Activated CD8-positive, alpha-beta T cell treated with anti-CD3 and anti-CD28 coated beads for 36 hours (primary cell): ENCODE data around the gene CYP26B1. TPM values are rescaled to one million over a fixed set of nuclear protein-coding genes. Genes with fewer than 3 reads are reported as not detected.

ENCODE experiments used
- ATAC-seq: fragments of 200-7000 bp; cut with Tn5 transposase; one replicate; pipeline ENCODE4 v1.10.0; 2021; ENCODE audit warnings: mild to moderate bottlenecking, moderate library complexity
- CTCF ChIA-PET: fragments of 350-600 bp; sonication (Branson Sonifier 250); formaldehyde crosslinking; loops from one replicate; lab custom pipeline; 2021; ENCODE audit warnings: antibody characterized with exemption; lab: Charles Lee
- POLR2A ChIA-PET: fragments of 350-600 bp; sonication (Branson Sonifier 250); formaldehyde crosslinking; loops from one replicate; lab custom pipeline; 2021; ENCODE audit warnings: antibody characterized with exemption; lab: Charles Lee
- DNase-seq: peaks from one replicate; pipeline ENCODE4 v3.0.0-alpha.2; 2020
- H3K27ac Mint-ChIP-seq: one replicate; pipeline ENCODE4 v1.8.0; 2021; ENCODE audit warnings: mild to moderate bottlenecking, mixed read lengths
- H3K27me3 Mint-ChIP-seq: one replicate; pipeline ENCODE4 v1.8.0; 2021; ENCODE audit warnings: mixed read lengths
- H3K36me3 Mint-ChIP-seq: one replicate; pipeline ENCODE4 v1.8.0; 2021; ENCODE audit warnings: low read depth, mixed read lengths
- H3K4me1 Mint-ChIP-seq: one replicate; pipeline ENCODE4 v1.8.0; 2021; ENCODE audit warnings: low read depth, mixed read lengths
- H3K4me3 Mint-ChIP-seq: one replicate; pipeline ENCODE4 v1.8.0; 2021; ENCODE audit warnings: mild to moderate bottlenecking, moderate library complexity, mixed read lengths
- H3K9me3 Mint-ChIP-seq: one replicate; pipeline ENCODE4 v1.8.0; 2021; ENCODE audit warnings: mixed read lengths
- intact Hi-C: fragments of 100-400 bp; cut with micrococcal nuclease; formaldehyde crosslinking; loops from one replicate; pipeline ENCODE4 v1.10.0; 2022
- total RNA-seq, 2 experiments: library from RNA; stranded (reverse); gene quantifications; one replicate each; pipeline ENCODE4 v1.2.3, GENCODE V29; 2021
- TF ChIP-seq, protein P1 (sequence below): fragments of 200-600 bp; IDR thresholded peaks from one replicate; pipeline ENCODE4 v1.8.0; 2022; ENCODE audit warnings: antibody characterized with exemption, mild to moderate bottlenecking

The CYP26B1 gene
- total RNA-seq, 2 experiments from 2014 or later = not detected

DNA sequence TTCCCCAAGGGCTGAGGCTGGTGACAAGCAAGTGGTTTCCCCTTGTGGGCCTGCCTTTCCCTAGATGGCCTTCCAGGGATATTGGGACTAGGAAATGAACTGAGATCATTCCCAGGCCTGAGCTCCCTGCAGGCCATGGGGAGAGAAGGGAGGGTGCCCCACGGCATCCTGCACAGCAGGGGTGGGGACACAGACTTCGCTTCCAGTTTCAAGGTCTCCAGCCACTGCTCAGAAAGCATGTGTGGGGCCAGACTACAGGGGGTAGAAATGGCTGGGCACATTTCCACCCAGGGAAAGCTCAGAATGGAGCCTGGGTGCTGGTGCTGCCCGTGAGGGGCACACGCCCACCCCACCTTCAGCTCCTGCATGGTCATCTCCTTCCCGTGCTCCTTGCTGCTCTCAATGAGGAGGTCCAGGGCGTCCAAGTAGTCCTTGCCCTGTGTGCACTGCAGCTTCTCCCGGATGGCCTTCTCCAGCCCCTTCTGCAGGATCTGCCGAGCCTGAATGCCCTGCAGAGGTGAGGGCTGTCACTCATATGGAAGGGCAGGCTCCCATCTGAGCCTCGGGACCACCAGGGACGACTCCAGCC lies 13.2 kb downstream of the CYP26B1 start:
- Mint-ChIP-seq H3K4me3 (no peak overlapping the region), H3K4me1 (no peaks in the 10 kb centered on the region), H3K9me3 (no peaks in the 10 kb centered on the region), H3K27ac (no peak overlapping the region), H3K27me3 (peaks cover 2% of the 10 kb centered on the region), H3K36me3 (no peaks in the 10 kb centered on the region)
- DNase-seq (no peak), ATAC-seq (no peak)
- ChIA-PET CTCF (no interaction called here), POLR2A (no interaction called here)
- TF ChIP-seq, protein P1, sequence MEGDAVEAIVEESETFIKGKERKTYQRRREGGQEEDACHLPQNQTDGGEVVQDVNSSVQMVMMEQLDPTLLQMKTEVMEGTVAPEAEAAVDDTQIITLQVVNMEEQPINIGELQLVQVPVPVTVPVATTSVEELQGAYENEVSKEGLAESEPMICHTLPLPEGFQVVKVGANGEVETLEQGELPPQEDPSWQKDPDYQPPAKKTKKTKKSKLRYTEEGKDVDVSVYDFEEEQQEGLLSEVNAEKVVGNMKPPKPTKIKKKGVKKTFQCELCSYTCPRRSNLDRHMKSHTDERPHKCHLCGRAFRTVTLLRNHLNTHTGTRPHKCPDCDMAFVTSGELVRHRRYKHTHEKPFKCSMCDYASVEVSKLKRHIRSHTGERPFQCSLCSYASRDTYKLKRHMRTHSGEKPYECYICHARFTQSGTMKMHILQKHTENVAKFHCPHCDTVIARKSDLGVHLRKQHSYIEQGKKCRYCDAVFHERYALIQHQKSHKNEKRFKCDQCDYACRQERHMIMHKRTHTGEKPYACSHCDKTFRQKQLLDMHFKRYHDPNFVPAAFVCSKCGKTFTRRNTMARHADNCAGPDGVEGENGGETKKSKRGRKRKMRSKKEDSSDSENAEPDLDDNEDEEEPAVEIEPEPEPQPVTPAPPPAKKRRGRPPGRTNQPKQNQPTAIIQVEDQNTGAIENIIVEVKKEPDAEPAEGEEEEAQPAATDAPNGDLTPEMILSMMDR = no peak
- intact Hi-C loops = no loop called here

DNA sequence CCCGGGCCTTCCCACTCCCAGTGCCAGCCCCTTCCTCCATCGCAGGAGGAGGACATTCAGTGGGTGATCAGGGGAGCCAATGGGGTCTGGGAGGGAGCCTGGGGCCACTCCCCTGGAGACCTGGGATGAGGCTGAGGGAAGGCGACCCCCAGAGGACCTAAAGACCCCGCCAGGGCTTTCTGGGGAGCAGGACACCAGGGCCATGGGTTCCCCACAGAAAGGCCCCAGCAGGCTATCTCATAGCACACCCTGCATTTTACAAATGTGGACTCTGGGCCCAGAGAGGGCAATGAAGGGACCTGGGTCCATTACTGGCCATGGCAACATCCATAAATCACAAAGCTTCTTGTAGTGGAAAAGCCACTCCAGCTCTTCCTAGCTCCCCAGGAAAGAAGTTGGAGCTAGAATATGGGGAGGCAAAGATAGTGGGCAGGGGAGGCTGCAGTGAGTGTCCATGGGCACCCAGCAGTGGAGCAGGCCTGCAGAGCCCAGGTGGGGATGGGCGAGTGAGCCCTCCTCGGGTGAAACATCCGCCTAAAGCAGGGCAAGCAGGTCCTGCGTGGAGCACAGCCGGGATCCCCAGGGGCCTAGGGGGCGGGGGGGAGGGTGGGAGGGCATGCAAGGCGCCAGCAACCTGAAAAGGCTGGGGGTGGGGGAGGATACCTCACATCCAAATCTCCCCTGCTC lies 13.8 kb downstream of the CYP26B1 start:
- DNase-seq (no peak), ATAC-seq (no peak)
- ChIA-PET CTCF (no interaction called here), POLR2A (no interaction called here)
- Mint-ChIP-seq H3K9me3 (no peaks in the 10 kb centered on the region), H3K27ac (no peak overlapping the region), H3K4me3 (no peak overlapping the region), H3K27me3 (peaks cover 3% of the 10 kb centered on the region), H3K4me1 (no peaks in the 10 kb centered on the region), H3K36me3 (no peaks in the 10 kb centered on the region)
- TF ChIP-seq, protein P1 = no peak
- intact Hi-C loops = no loop called here

DNA sequence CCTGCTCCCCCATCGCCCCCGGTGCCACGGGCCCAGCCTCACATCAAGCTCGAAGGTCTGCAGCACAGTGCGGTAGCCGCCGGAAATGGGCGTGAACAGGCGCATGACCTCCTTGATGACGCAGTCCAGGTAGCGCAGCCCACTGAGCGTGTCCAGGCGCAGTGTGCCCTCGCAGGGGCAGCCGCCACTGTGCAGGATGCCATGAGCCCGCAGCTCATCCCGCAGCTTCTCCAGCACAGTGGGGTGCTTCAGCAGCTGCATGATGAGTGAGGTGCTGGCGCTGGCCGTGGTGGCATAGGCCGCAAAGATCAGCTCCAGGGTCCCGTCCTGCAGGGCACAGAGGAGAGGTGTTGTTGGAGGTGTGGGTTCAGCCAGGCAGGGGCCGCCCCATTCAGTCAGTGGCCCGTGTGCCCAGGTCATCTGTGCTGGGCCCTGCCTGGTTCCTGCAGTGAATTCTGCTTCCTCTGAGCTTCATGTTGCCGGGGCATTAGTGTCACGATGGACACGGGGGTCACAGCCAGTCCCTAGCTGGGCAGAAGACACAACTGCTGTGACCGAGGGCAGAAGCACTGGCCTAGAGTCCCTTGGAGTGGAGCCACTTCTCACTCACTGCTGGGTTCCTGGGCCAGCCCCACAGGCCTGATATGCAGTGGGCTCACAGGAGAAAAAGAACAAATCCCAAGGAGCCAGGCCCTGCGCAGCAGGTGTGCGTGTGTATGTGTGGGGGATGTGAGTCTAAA lies 14.5 kb downstream of the CYP26B1 start:
- intact Hi-C loops = no loop called here
- ATAC-seq (no peak), DNase-seq (no peak)
- Mint-ChIP-seq H3K27ac (no peak overlapping the region), H3K27me3 (peaks cover 4% of the 10 kb centered on the region), H3K4me1 (no peaks in the 10 kb centered on the region), H3K4me3 (no peak overlapping the region), H3K36me3 (no peaks in the 10 kb centered on the region), H3K9me3 (no peaks in the 10 kb centered on the region)
- CTCF ChIA-PET = no interaction called here
- POLR2A ChIA-PET = no interaction called here
- TF ChIP-seq, protein P1 = no peak

DNA sequence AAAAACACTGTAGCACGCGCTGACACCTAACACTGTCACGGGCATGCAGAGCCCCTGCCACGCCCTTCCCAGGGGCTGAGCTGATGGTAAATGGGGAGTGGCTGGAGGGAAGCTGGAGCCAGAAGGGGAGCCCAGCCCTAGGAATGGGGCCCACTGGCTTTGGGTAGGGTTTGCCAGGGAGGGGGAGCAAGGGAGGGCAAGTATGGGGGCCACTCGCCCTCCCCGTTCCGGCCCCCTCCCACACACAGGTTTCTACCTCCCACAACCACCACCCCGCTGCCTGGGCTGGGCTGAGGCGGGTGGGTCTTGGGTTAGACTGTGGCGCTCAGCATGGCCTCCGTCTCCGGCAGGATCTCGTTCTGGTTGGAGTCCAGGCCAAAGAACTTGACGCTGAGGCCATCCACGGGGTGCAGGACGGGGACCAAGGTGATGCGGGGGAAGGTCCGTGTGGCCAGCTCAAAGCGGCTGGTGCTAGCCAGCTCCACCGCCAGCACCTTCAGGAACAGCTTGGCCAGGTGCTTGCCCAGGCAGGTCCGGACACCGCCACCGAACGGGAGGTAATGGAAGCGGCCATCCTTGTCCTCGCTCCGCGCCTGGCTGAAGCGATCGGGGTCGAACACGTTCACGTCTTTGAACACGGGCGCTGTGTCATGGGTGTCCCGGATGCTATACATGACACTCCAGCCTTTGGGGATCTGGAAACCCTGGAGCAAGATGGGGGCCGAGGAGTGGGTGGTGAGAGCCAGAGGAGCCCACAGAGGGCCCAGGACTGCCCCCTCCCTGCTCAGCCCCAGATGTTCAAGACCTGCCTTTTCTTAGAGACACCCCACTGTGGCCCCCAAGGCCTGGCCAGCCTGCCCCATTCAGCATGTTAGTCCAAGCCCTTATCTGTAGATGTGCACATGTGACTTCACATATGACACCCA lies 15.5 kb downstream of the CYP26B1 start:
- Mint-ChIP-seq H3K27me3 (peaks cover 4% of the 10 kb centered on the region), H3K4me3 (no peak overlapping the region), H3K9me3 (no peaks in the 10 kb centered on the region), H3K36me3 (no peaks in the 10 kb centered on the region), H3K4me1 (no peaks in the 10 kb centered on the region), H3K27ac (no peak overlapping the region)
- no peak for DNase-seq
- no peak for ATAC-seq
- TF ChIP-seq, protein P1 = no peak
- intact Hi-C loops = no loop called here
- POLR2A ChIA-PET = no interaction called here
- CTCF ChIA-PET = no interaction called here
